CD4-positive, CD25-positive, alpha-beta regulatory T cell (primary cell): ENCODE data around the gene MINDY1. TPM values are rescaled to one million over a fixed set of nuclear protein-coding genes. Genes with fewer than 3 reads are reported as not detected.
A peak's percentile ranks its signal among the peaks of the same experiment; 100 is the strongest.

Experiments used
- ATAC-seq, 2 donors: fragments of 150-1000 bp; cut with Tn5 transposase; one replicate each; pipeline ENCODE4 v1.10.0; 2021; ENCODE audit warnings: low read depth in 2 of 2, moderate number of reproducible peaks in 2 of 2, moderate library complexity in 1 of 2
- DNase-seq, 3 donors: peaks; one replicate each; pipeline versions ENCODE4 v3.0.0 to v3.0.0-alpha.2; 2012 to 2022; ENCODE audit warnings: mixed read lengths in 1 of 3
- H3K27ac ChIP-seq: one replicate; pipeline ENCODE4 v1.7.0; 2013; ENCODE audit warnings: mild to moderate bottlenecking, low read length; ENCODE audit not compliant: insufficient read depth, poor library complexity, severe bottlenecking
- H3K27me3 ChIP-seq: one replicate; pipeline ENCODE4 v1.7.0; 2013; ENCODE audit warnings: low read length; ENCODE audit not compliant: control insufficient read depth, insufficient read depth
- H3K36me3 ChIP-seq: one replicate; pipeline ENCODE4 v1.7.0; 2013; ENCODE audit warnings: mild to moderate bottlenecking, low read length, moderate library complexity; ENCODE audit not compliant: control insufficient read depth, insufficient read depth
- H3K4me1 ChIP-seq: 2 replicates; pipeline ENCODE4 v1.7.0; 2013; ENCODE audit warnings: mild to moderate bottlenecking, low read length; ENCODE audit not compliant: insufficient read depth, control insufficient read depth, poor library complexity, severe bottlenecking
- H3K4me3 ChIP-seq: one replicate; pipeline ENCODE4 v1.7.0; 2013; ENCODE audit warnings: low read depth, mild to moderate bottlenecking, low read length, moderate library complexity
- H3K9me3 ChIP-seq, 2 experiments: 1 replicate in 1 of 2; 2 replicates in 1 of 2; pipeline ENCODE4 v1.7.0; 2013; ENCODE audit warnings: low read length in 2 of 2, mild to moderate bottlenecking in 1 of 2, moderate library complexity in 1 of 2; ENCODE audit not compliant: control insufficient read depth in 2 of 2
- H3K27ac Mint-ChIP-seq, 3 donors: one replicate each; pipeline ENCODE4 v1.8.0; 2020 to 2022; ENCODE audit warnings: mild to moderate bottlenecking in 3 of 3, mixed read lengths in 3 of 3, moderate library complexity in 2 of 3
- H3K27me3 Mint-ChIP-seq: one replicate; pipeline ENCODE4 v1.8.0; 2022; ENCODE audit warnings: mild to moderate bottlenecking, mixed read lengths
- H3K36me3 Mint-ChIP-seq: one replicate; pipeline ENCODE4 v1.8.0; 2020; ENCODE audit warnings: mixed read lengths
- H3K4me1 Mint-ChIP-seq, 4 donors: one replicate each; pipeline ENCODE4 v1.8.0; 2020 to 2022; ENCODE audit warnings: mixed read lengths in 4 of 4, mild to moderate bottlenecking in 1 of 4
- H3K4me3 Mint-ChIP-seq, 4 donors: one replicate each; pipeline ENCODE4 v1.8.0; 2020 to 2022; ENCODE audit warnings: mild to moderate bottlenecking in 4 of 4, mixed read lengths in 4 of 4, moderate library complexity in 3 of 4
- H3K9me3 Mint-ChIP-seq, 7 donors: one replicate each; pipeline ENCODE4 v1.8.0; 2020 to 2022; ENCODE audit warnings: mixed read lengths in 7 of 7, mild to moderate bottlenecking in 3 of 7, moderate library complexity in 2 of 7
- polyA plus RNA-seq, 4 donors: library from polyadenylated mRNA; unstranded; fragments of 300-500 nt; fragmentation: Illumina TruSeq; gene quantifications; one replicate each; pipeline ENCODE4 v1.2.3, GENCODE V29; 2021
- total RNA-seq: library from RNA; stranded (reverse); gene quantifications from one replicate; pipeline ENCODE4 v1.2.3, GENCODE V29; 2022

MINDY1 gene
- total and polyA plus RNA-seq, 5 donors from 2014 or later = 3.0 to 12.9 (median 5.4) TPM

- H3K27ac Mint-ChIP-seq = peak overlapping the region; percentile 20 to 88 (median 87)
- ATAC-seq (peak; percentile 15 to 23), DNase-seq (peak; percentile 26 to 60 (median 27))
- Histone ChIP-seq H3K4me1 (peaks cover 65% of the 10 kb centered on the region), H3K9me3 (no peaks in the 10 kb centered on the region), H3K4me3 (peak overlapping the region; percentile 82), H3K27me3 (no peaks in the 10 kb centered on the region), H3K36me3 (peaks cover under 1% of the 10 kb centered on the region), H3K27ac (peak overlapping the region; percentile 79)
- peaks cover 20 to 77% (median 58%) of the 10 kb centered on the region in 4 donors for H3K4me1 Mint-ChIP-seq
- H3K9me3 Mint-ChIP-seq = no peaks in the 10 kb centered on the region
- H3K27me3 Mint-ChIP-seq = peaks cover 4% of the 10 kb centered on the region
- peak overlapping the region; percentile 90 to 96 (median 91) for H3K4me3 Mint-ChIP-seq
- H3K36me3 Mint-ChIP-seq = peaks cover under 1% of the 10 kb centered on the region
Measured at GRCh38 chr1:150973836-150974579, 32.7 kb downstream of the MINDY1 start.

GRCh38 chr1:150973258-150973835 is 33.4 kb downstream of the MINDY1 start:
- no peak for ATAC-seq
- H3K9me3 ChIP-seq = no peaks in the 10 kb centered on the region
- peaks cover 7% of the 10 kb centered on the region for H3K36me3 ChIP-seq
- H3K4me1 ChIP-seq = peaks cover 61% of the 10 kb centered on the region
- peak overlapping the region; percentile 82 for H3K4me3 ChIP-seq
- no peak for DNase-seq
- peaks cover 20 to 75% (median 57%) of the 10 kb centered on the region in 4 donors for H3K4me1 Mint-ChIP-seq
- H3K4me3 Mint-ChIP-seq = peak overlapping the region; percentile 90 to 96 (median 91)
- H3K27ac ChIP-seq = peak overlapping the region; percentile 79
- H3K27me3 Mint-ChIP-seq = peaks cover 4% of the 10 kb centered on the region
- no peaks in the 10 kb centered on the region for H3K9me3 Mint-ChIP-seq
- peaks cover 4% of the 10 kb centered on the region for H3K36me3 Mint-ChIP-seq
- H3K27ac Mint-ChIP-seq = peak overlapping the region; percentile 87 to 92 (median 88)
- no peaks in the 10 kb centered on the region for H3K27me3 ChIP-seq

GRCh38 chr1:150972417-150972940 is 34.2 kb downstream of the MINDY1 start:
- H3K27ac Mint-ChIP-seq = peak overlapping the region; percentile 87 to 92 (median 88)

GRCh38 chr1:150971583-150972416 is 34.9 kb downstream of the MINDY1 start:
- Mint-ChIP-seq H3K4me3 (peak overlapping the region; percentile 90 to 96 (median 91)), H3K4me1 (peaks cover 14 to 64% (median 48%) of the 10 kb centered on the region in 4 donors), H3K9me3 (no peaks in the 10 kb centered on the region), H3K36me3 (peaks cover 18% of the 10 kb centered on the region), H3K27ac (peak overlapping the region; percentile 48 to 88 (median 87)), H3K27me3 (no peaks in the 10 kb centered on the region)
- Histone ChIP-seq H3K9me3 (no peaks in the 10 kb centered on the region), H3K36me3 (peaks cover 22% of the 10 kb centered on the region), H3K4me3 (peak overlapping the region; percentile 82), H3K27me3 (no peaks in the 10 kb centered on the region), H3K27ac (peak overlapping the region; percentile 79), H3K4me1 (peaks cover 52% of the 10 kb centered on the region)
- ATAC-seq (no peak), DNase-seq (no peak)

More at GRCh38 chr1:150972417-150972940, 34.2 kb downstream of the MINDY1 start:
- H3K36me3 Mint-ChIP-seq = peaks cover 12% of the 10 kb centered on the region
- H3K9me3 Mint-ChIP-seq = no peaks in the 10 kb centered on the region
- H3K4me1 Mint-ChIP-seq = peaks cover 19 to 71% (median 54%) of the 10 kb centered on the region in 4 donors
- Histone ChIP-seq H3K27me3 (no peaks in the 10 kb centered on the region), H3K9me3 (no peaks in the 10 kb centered on the region), H3K36me3 (peaks cover 15% of the 10 kb centered on the region), H3K4me3 (peak overlapping the region; percentile 82), H3K4me1 (peaks cover 58% of the 10 kb centered on the region), H3K27ac (peak overlapping the region; percentile 79)
- DNase-seq (no peak), ATAC-seq (no peak)
- H3K27me3 Mint-ChIP-seq = peaks cover 2% of the 10 kb centered on the region
- peak overlapping the region; percentile 90 to 96 (median 91) for H3K4me3 Mint-ChIP-seq

GRCh38 chr1:150970808-150971582 is 35.7 kb downstream of the MINDY1 start:
- no peaks in the 10 kb centered on the region for H3K27me3 ChIP-seq
- Mint-ChIP-seq H3K27me3 (no peaks in the 10 kb centered on the region), H3K36me3 (peaks cover 26% of the 10 kb centered on the region), H3K9me3 (no peaks in the 10 kb centered on the region), H3K4me3 (peak overlapping the region; percentile 36 to 91 (median 72)), H3K4me1 (peaks cover 10 to 56% (median 42%) of the 10 kb centered on the region in 4 donors), H3K27ac (peak overlapping the region; percentile 87 to 94 (median 88))
- peak overlapping the region; percentile 8 for H3K27ac ChIP-seq
- peaks cover 44% of the 10 kb centered on the region for H3K4me1 ChIP-seq
- no peak overlapping the region for H3K4me3 ChIP-seq
- no peaks in the 10 kb centered on the region for H3K9me3 ChIP-seq
- peaks cover 30% of the 10 kb centered on the region for H3K36me3 ChIP-seq
- no peak for ATAC-seq
- no peak for DNase-seq

- Histone ChIP-seq H3K9me3 (no peaks in the 10 kb centered on the region), H3K4me3 (no peak overlapping the region), H3K27ac (no peak overlapping the region), H3K27me3 (no peaks in the 10 kb centered on the region), H3K4me1 (peaks cover 34% of the 10 kb centered on the region), H3K36me3 (peaks cover 42% of the 10 kb centered on the region)
- H3K36me3 Mint-ChIP-seq = peaks cover 28% of the 10 kb centered on the region
- no peaks in the 10 kb centered on the region for H3K9me3 Mint-ChIP-seq
- ATAC-seq (no peak), DNase-seq (no peak)
- peak overlapping the region in 2 of 4 donors; percentile 16 to 91 for H3K4me3 Mint-ChIP-seq
- peaks cover 10 to 49% (median 41%) of the 10 kb centered on the region in 4 donors for H3K4me1 Mint-ChIP-seq
- no peak overlapping the region for H3K27ac Mint-ChIP-seq
- H3K27me3 Mint-ChIP-seq = no peaks in the 10 kb centered on the region
Measured at GRCh38 chr1:150969626-150970025, 37.1 kb downstream of the MINDY1 start.
